Heart left ventricle (tissue), 13 donors: ENCODE results near the gene TBC1D19.

Experiments used
- CTCF ChIP-seq, 12 donors: fragments of 200-600 bp; sonication (generic) in 4 of 12; IDR thresholded peaks; one replicate each; pipeline versions ENCODE4 v1.5.0 to v1.8.0; 2018 to 2022; ENCODE audit warnings: antibody characterized with exemption in 12 of 12, mild to moderate bottlenecking in 5 of 12
- POLR2A ChIP-seq, 2 donors: fragments of 450-650 bp; IDR thresholded peaks; one replicate each; pipeline ENCODE4 v1.6.1; 2017; ENCODE audit warnings: antibody characterized with exemption in 2 of 2, mild to moderate bottlenecking in 2 of 2, moderate library complexity in 2 of 2
- donor health status: ischemic (EF 13 %, LVEDD 7.1; RV severe dilation, severe dysfunction).
- donor health status: DM: no; HTN: yes; CAD: no.
- donor health status: DM: no; HTN: no; CAD: no.
- donor health status: ischemic (EF 25% LVEDD 6.9; RV normal size, moderate dysfunction).
- donor health status: ischemic (EF 25% LVEDD 5.7; RV mildly dilated, moderate dysfunction).
- donor health status: ischemic (EF 35%, LVEDD 5.7; RV mildly dilated, moderate dysfunction).
- donor health status: nonischemic (EF 11% LVEDD 7.7; RV severe dilation, severe dysfunction).
- donor health status: DM: yes; HTN: yes; CAD: no.
- donor health status: PGD.
- donor health status: ischemic (EF 29% LVEDD 5.4; RV normal size, mild dysfunction).
- donor health status: nonischemic (EF 23%, LVEDD 6.1; RV moderate dilation, normal function).

DNA sequence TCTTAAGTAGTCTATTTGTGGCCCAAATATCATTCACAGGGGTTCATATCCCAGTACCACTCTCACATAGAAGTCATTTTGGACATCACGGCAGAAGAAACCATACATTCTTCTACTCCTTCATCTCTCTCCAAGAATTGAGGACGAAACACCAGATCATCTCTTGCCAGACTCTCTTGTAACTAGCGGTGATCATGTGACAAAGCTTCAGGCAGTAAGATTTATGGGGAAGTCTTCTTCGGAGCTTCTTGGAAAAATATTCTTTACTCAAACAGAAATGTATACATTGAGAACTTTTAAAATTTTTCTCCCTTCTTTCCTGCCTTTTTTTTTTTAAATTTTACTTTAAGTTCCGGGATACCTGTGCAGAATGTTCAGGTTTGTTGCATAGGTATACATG, 4.7 kb upstream of the TBC1D19 start:
- TF ChIP-seq CTCF (IDR thresholded peaks at IDR 0.05) (no peak), POLR2A (IDR thresholded peaks at IDR 0.05) (no peak)
